Ishikawa (cell line): ENCODE results near the gene NCF2.

Experiments
- CEBPB ChIP-seq: IDR thresholded peaks from 2 replicates; pipeline ENCODE4 v1.6.1; 2012
- CREB1 ChIP-seq: IDR thresholded peaks from 2 replicates; pipeline ENCODE4 v1.6.1; 2012; ENCODE audit warnings: low read depth
- EP300 ChIP-seq: IDR thresholded peaks from 2 replicates; pipeline ENCODE4 v1.6.1; 2012; ENCODE audit warnings: borderline replicate concordance
- FOXM1 ChIP-seq: IDR thresholded peaks from 2 replicates; pipeline ENCODE4 v1.6.1; 2012; ENCODE audit warnings: low read depth, borderline replicate concordance
- MAX ChIP-seq: IDR thresholded peaks from 2 replicates; pipeline ENCODE4 v1.6.1; 2012
- NFIC ChIP-seq: IDR thresholded peaks from 2 replicates; pipeline ENCODE4 v1.6.1; 2012
- RAD21 ChIP-seq: IDR thresholded peaks from 2 replicates; pipeline ENCODE4 v1.6.1; 2012; ENCODE audit warnings: low read depth
- REST ChIP-seq: IDR thresholded peaks from 2 replicates; pipeline ENCODE4 v1.6.1; 2012; ENCODE audit warnings: low read depth, mild to moderate bottlenecking
- TAF1 ChIP-seq: IDR thresholded peaks from 2 replicates; pipeline ENCODE4 v1.6.1; 2012; ENCODE audit warnings: low read depth, mild to moderate bottlenecking
- USF1 ChIP-seq: IDR thresholded peaks from 2 replicates; pipeline ENCODE4 v1.6.1; 2012
- YY1 ChIP-seq: IDR thresholded peaks from 2 replicates; pipeline ENCODE4 v1.6.1; 2012; ENCODE audit warnings: low read depth

- TF ChIP-seq USF1 (no peak), TAF1 (no peak), EP300 (no peak), CREB1 (no peak), NFIC (no peak), CEBPB (no peak), YY1 (no peak), FOXM1 (no peak), REST (no peak), MAX (no peak), RAD21 (no peak)
Measured at GRCh38 chr1:183609759-183610452, 19.6 kb upstream of the NCF2 start.
